CD4-positive, CD25-positive, alpha-beta regulatory T cell (primary cell): Measurements from ENCODE around the gene PBX2. TPM values are rescaled to one million over a fixed set of nuclear protein-coding genes. Genes with fewer than 3 reads are reported as not detected.

Experiments
- ATAC-seq, 2 donors: fragments of 150-1000 bp; cut with Tn5 transposase; one replicate each; pipeline ENCODE4 v1.10.0; 2021; ENCODE audit warnings: low read depth in 2 of 2, moderate number of reproducible peaks in 2 of 2, moderate library complexity in 1 of 2
- DNase-seq, 3 donors: peaks; one replicate each; pipeline versions ENCODE4 v3.0.0 to v3.0.0-alpha.2; 2012 to 2022; ENCODE audit warnings: mixed read lengths in 1 of 3
- H3K27ac ChIP-seq: one replicate; pipeline ENCODE4 v1.7.0; 2013; ENCODE audit warnings: mild to moderate bottlenecking, low read length; ENCODE audit not compliant: insufficient read depth, poor library complexity, severe bottlenecking
- H3K27me3 ChIP-seq: one replicate; pipeline ENCODE4 v1.7.0; 2013; ENCODE audit warnings: low read length; ENCODE audit not compliant: control insufficient read depth, insufficient read depth
- H3K36me3 ChIP-seq: one replicate; pipeline ENCODE4 v1.7.0; 2013; ENCODE audit warnings: mild to moderate bottlenecking, low read length, moderate library complexity; ENCODE audit not compliant: control insufficient read depth, insufficient read depth
- H3K4me1 ChIP-seq: 2 replicates; pipeline ENCODE4 v1.7.0; 2013; ENCODE audit warnings: mild to moderate bottlenecking, low read length; ENCODE audit not compliant: insufficient read depth, control insufficient read depth, poor library complexity, severe bottlenecking
- H3K4me3 ChIP-seq: one replicate; pipeline ENCODE4 v1.7.0; 2013; ENCODE audit warnings: low read depth, mild to moderate bottlenecking, low read length, moderate library complexity
- H3K9me3 ChIP-seq, 2 experiments: 1 replicate in 1 of 2; 2 replicates in 1 of 2; pipeline ENCODE4 v1.7.0; 2013; ENCODE audit warnings: low read length in 2 of 2, mild to moderate bottlenecking in 1 of 2, moderate library complexity in 1 of 2; ENCODE audit not compliant: control insufficient read depth in 2 of 2
- H3K27ac Mint-ChIP-seq, 3 donors: one replicate each; pipeline ENCODE4 v1.8.0; 2020 to 2022; ENCODE audit warnings: mild to moderate bottlenecking in 3 of 3, mixed read lengths in 3 of 3, moderate library complexity in 2 of 3
- H3K27me3 Mint-ChIP-seq: one replicate; pipeline ENCODE4 v1.8.0; 2022; ENCODE audit warnings: mild to moderate bottlenecking, mixed read lengths
- H3K36me3 Mint-ChIP-seq: one replicate; pipeline ENCODE4 v1.8.0; 2020; ENCODE audit warnings: mixed read lengths
- H3K4me1 Mint-ChIP-seq, 4 donors: one replicate each; pipeline ENCODE4 v1.8.0; 2020 to 2022; ENCODE audit warnings: mixed read lengths in 4 of 4, mild to moderate bottlenecking in 1 of 4
- H3K4me3 Mint-ChIP-seq, 4 donors: one replicate each; pipeline ENCODE4 v1.8.0; 2020 to 2022; ENCODE audit warnings: mild to moderate bottlenecking in 4 of 4, mixed read lengths in 4 of 4, moderate library complexity in 3 of 4
- H3K9me3 Mint-ChIP-seq, 7 donors: one replicate each; pipeline ENCODE4 v1.8.0; 2020 to 2022; ENCODE audit warnings: mixed read lengths in 7 of 7, mild to moderate bottlenecking in 3 of 7, moderate library complexity in 2 of 7
- polyA plus RNA-seq, 4 donors: library from polyadenylated mRNA; unstranded; fragments of 300-500 nt; fragmentation: Illumina TruSeq; gene quantifications; one replicate each; pipeline ENCODE4 v1.2.3, GENCODE V29; 2021
- total RNA-seq: library from RNA; stranded (reverse); gene quantifications from one replicate; pipeline ENCODE4 v1.2.3, GENCODE V29; 2022

Gene PBX2
- total and polyA plus RNA-seq, 5 donors from 2014 or later: 1.7 to 106 (median 2.1) TPM

DNA sequence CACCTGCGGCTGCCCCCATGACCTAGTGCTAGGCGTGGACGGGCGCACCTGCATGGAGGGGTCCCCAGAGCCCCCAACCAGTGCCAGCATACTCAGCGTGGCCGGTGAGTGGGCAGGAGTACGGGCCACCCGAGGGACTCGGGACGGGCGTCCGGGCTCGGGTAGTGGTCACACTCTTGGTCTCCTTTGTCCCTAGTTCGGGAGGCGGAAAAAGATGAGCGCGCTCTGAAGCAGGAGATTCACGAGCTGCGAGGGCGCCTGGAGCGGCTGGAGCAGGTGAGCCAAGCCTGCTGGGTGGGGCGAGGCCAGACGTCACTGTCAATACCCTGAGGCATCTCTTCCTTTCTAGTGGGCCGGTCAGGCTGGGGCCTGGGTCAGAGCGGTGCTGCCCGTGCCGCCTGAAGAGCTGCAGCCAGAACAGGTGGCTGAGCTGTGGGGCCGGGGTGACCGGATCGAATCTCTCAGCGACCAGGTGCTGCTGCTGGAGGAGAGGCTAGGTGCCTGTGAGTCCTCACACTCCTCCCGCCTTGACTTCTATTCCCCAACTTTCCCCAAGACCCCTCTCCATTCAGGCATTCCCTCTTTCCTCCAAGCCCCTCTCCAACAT is 22.7 kb downstream of the PBX2 start:
- Mint-ChIP-seq H3K36me3 (peaks cover 39% of the 10 kb centered on the region), H3K4me1 (peaks cover 0 to 20% (median under 1%) of the 10 kb centered on the region in 4 donors), H3K9me3 (no peaks in the 10 kb centered on the region), H3K4me3 (no peak overlapping the region), H3K27me3 (no peaks in the 10 kb centered on the region), H3K27ac (peak overlapping the region in 2 of 3 donors; percentile 22 to 87)
- no peak overlapping the region for H3K4me3 ChIP-seq
- H3K9me3 ChIP-seq: no peaks in the 10 kb centered on the region
- H3K27me3 ChIP-seq: no peaks in the 10 kb centered on the region
- H3K36me3 ChIP-seq: peaks cover 16% of the 10 kb centered on the region
- no peaks in the 10 kb centered on the region for H3K4me1 ChIP-seq
- ATAC-seq (no peak), DNase-seq (no peak)
- no peak overlapping the region for H3K27ac ChIP-seq

DNA sequence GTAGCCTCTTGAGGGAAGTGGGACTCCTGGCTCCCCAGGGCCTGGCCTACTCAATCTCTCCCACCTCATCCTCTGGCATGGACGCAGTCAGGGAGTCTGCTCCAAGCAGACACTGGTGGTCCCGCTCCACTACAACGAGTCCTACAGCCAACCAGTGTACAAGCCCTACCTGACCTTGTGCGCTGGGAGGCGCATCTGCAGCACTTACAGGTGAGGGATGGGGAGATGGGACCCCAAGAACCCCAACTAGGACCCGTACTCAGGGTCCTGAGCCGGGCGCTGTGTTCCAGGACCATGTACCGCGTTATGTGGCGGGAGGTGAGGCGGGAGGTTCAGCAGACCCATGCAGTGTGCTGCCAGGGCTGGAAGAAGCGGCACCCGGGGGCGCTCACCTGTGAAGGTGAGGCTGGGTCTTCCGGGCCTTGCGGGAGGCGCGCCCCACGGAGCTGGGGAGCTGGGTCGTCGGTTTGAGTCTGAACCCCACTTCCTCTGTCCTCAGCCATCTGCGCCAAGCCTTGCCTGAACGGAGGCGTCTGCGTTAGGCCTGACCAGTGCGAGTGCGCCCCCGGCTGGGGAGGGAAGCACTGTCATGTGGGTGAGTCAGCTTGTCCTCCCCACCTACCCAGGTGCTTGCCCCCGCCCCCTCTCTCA is 23.5 kb downstream of the PBX2 start:
- no peak overlapping the region for H3K27ac Mint-ChIP-seq

DNA sequence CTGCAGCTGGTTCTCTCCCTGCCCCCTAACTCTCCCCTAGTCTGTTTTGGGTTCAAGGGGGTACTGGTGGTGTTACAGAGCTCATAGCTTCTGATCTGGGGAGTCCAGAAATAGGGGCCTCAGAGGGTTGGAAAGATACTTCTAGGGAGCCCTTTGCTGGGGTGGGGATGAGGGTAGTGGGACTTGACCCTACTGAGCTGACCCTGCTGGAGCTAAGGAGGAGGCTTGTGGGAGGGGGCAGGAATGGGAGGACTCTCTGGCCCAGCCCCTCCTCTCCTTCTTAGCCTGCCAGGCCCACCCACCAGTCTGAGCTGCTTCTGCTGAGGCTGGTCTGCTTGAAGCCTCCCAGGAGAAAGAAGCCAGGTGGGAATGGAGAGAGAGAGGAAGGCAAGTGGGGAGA is 25.7 kb downstream of the PBX2 start, which contains the start of gene EGFL8:
EGFL8 (plus strand) TSS at position 301 of the 400 bp plus-strand sequence. CDS start 1,571 bp downstream, outside the sequence.
- Mint-ChIP-seq H3K9me3 (no peaks in the 10 kb centered on the region), H3K4me3 (no peak within 1 kb of the TSS), H3K27me3 (no peaks in the 10 kb centered on the region), H3K4me1 (peaks cover 0 to 5% (median under 1%) of the 10 kb centered on the region in 4 donors), H3K27ac (peak within 1 kb of the TSS in 1 of 3 donors; percentile 80), H3K36me3 (peaks cover 26% of the 10 kb centered on the region)
- no peak for DNase-seq
- Histone ChIP-seq H3K4me1 (no peaks in the 10 kb centered on the region), H3K27ac (no peak within 1 kb of the TSS), H3K36me3 (peaks cover 4% of the 10 kb centered on the region), H3K4me3 (no peak within 1 kb of the TSS), H3K27me3 (no peaks in the 10 kb centered on the region), H3K9me3 (no peaks in the 10 kb centered on the region)
- ATAC-seq: no peak

More for the DNA sequence above, 23.5 kb downstream of the PBX2 start:
- H3K4me1 Mint-ChIP-seq: peaks cover 0 to 16% (median under 1%) of the 10 kb centered on the region in 4 donors
- H3K36me3 ChIP-seq: peaks cover 16% of the 10 kb centered on the region
- H3K27me3 Mint-ChIP-seq: no peaks in the 10 kb centered on the region
- H3K27me3 ChIP-seq: no peaks in the 10 kb centered on the region
- DNase-seq: no peak
- ATAC-seq: no peak
- H3K36me3 Mint-ChIP-seq: peaks cover 39% of the 10 kb centered on the region
- H3K9me3 Mint-ChIP-seq: no peaks in the 10 kb centered on the region
- H3K27ac ChIP-seq: no peak overlapping the region
- H3K4me1 ChIP-seq: no peaks in the 10 kb centered on the region
- no peaks in the 10 kb centered on the region for H3K9me3 ChIP-seq
- no peak overlapping the region for H3K4me3 ChIP-seq
- H3K4me3 Mint-ChIP-seq: no peak overlapping the region

GRCh38 chr6:32163559-32164258 is 26.3 kb downstream of the PBX2 start:
- no peak for DNase-seq
- no peak overlapping the region for H3K4me3 Mint-ChIP-seq
- ATAC-seq: no peak
- H3K9me3 Mint-ChIP-seq: no peaks in the 10 kb centered on the region
- Histone ChIP-seq H3K4me1 (no peaks in the 10 kb centered on the region), H3K9me3 (no peaks in the 10 kb centered on the region), H3K4me3 (no peak overlapping the region), H3K27me3 (no peaks in the 10 kb centered on the region), H3K36me3 (peaks cover 4% of the 10 kb centered on the region), H3K27ac (no peak overlapping the region)
- no peak overlapping the region for H3K27ac Mint-ChIP-seq
- peaks cover 24% of the 10 kb centered on the region for H3K36me3 Mint-ChIP-seq
- no peaks in the 10 kb centered on the region for H3K27me3 Mint-ChIP-seq
- peaks cover 0 to 3% (median under 1%) of the 10 kb centered on the region in 4 donors for H3K4me1 Mint-ChIP-seq

GRCh38 chr6:32158052-32158451 is 31.9 kb downstream of the PBX2 start:
- peaks cover 0 to 1% (median 0%) of the 10 kb centered on the region in 7 donors for H3K9me3 Mint-ChIP-seq
- H3K27me3 Mint-ChIP-seq: peaks cover under 1% of the 10 kb centered on the region
- no peak overlapping the region for H3K4me3 ChIP-seq
- ATAC-seq (no peak), DNase-seq (no peak)
- no peaks in the 10 kb centered on the region for H3K9me3 ChIP-seq
- no peak overlapping the region for H3K4me3 Mint-ChIP-seq
- H3K36me3 Mint-ChIP-seq: peaks cover 19% of the 10 kb centered on the region
- peaks cover 7% of the 10 kb centered on the region for H3K36me3 ChIP-seq
- no peaks in the 10 kb centered on the region for H3K27me3 ChIP-seq
- peaks cover 0 to 31% (median 12%) of the 10 kb centered on the region in 4 donors for H3K4me1 Mint-ChIP-seq
- H3K27ac Mint-ChIP-seq: no peak overlapping the region
- H3K4me1 ChIP-seq: peaks cover 20% of the 10 kb centered on the region
- H3K27ac ChIP-seq: no peak overlapping the region

DNA sequence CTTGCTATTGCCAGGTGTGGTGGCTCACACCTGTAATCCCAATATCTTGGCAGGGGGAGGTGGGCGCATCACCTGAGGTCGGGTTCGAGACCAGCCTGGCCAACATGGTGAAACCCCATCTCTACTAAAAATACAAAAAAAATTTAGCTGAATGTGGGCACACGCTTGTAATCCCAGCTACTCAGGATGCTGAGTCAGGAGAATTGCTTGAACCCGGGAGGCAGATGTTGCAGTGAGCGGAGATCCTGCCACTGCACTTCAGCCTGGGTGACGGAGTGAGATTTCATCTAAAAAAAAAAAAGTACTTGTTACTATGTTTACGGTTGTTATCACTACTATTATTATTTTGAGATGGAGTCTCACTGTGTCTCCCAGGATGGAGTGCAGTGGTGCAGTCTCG is 33.1 kb downstream of the PBX2 start:
- peaks cover 0 to 41% (median 21%) of the 10 kb centered on the region in 4 donors for H3K4me1 Mint-ChIP-seq
- H3K4me3 ChIP-seq: no peak overlapping the region
- peaks cover 20% of the 10 kb centered on the region for H3K4me1 ChIP-seq
- H3K36me3 ChIP-seq: peaks cover 7% of the 10 kb centered on the region
- H3K27ac ChIP-seq: no peak overlapping the region
- H3K4me3 Mint-ChIP-seq: no peak overlapping the region
- no peak for ATAC-seq
- peaks cover 13% of the 10 kb centered on the region for H3K27me3 Mint-ChIP-seq
- no peaks in the 10 kb centered on the region for H3K9me3 ChIP-seq
- peaks cover 0 to 1% (median 0%) of the 10 kb centered on the region in 7 donors for H3K9me3 Mint-ChIP-seq
- DNase-seq: no peak
- no peaks in the 10 kb centered on the region for H3K27me3 ChIP-seq
- no peak overlapping the region for H3K27ac Mint-ChIP-seq
- H3K36me3 Mint-ChIP-seq: peaks cover 17% of the 10 kb centered on the region

DNA sequence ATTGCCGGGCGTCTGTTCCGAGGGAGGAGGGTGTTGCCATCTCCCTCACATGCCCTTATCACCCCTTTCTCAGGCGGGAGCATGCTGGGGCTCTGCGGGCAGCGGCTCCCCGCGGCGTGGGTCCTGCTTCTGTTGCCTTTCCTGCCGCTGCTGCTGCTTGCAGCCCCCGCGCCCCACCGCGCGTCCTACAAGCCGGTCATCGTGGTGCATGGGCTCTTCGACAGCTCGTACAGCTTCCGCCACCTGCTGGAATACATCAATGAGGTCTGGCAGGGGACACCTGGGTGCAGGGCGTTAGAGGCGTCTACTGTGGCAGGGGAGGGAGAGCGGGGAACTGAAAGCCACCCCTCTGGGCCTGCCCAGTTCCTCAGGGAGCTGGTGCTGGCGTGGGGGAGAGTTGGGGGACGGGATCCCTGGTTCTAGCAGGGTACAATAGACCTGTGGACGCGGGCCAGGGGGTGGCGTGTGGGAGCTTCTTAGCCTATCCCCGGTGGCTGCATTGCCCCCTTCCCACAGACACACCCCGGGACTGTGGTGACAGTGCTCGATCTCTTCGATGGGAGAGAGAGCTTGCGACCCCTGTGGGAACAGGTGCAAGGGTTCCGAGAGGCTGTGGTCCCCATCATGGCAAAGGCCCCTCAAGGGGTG is 35.4 kb downstream of the PBX2 start:
- Histone ChIP-seq H3K9me3 (no peaks in the 10 kb centered on the region), H3K27ac (peak overlapping the region; percentile 62), H3K27me3 (peaks cover 2% of the 10 kb centered on the region), H3K36me3 (peaks cover 7% of the 10 kb centered on the region), H3K4me3 (peak overlapping the region; percentile 77), H3K4me1 (peaks cover 20% of the 10 kb centered on the region)
- peak; percentile 82 to 83 for ATAC-seq
- H3K9me3 Mint-ChIP-seq: peaks cover 0 to 3% (median 0%) of the 10 kb centered on the region in 7 donors
- H3K4me3 Mint-ChIP-seq: peak overlapping the region; percentile 91 to 98 (median 94)
- peaks cover 17% of the 10 kb centered on the region for H3K36me3 Mint-ChIP-seq
- H3K27me3 Mint-ChIP-seq: peaks cover 27% of the 10 kb centered on the region
- peaks cover 0 to 56% (median 24%) of the 10 kb centered on the region in 4 donors for H3K4me1 Mint-ChIP-seq
- peak overlapping the region; percentile 91 to 93 (median 92) for H3K27ac Mint-ChIP-seq
- peak; percentile 51 to 80 (median 73) for DNase-seq
